Measurements from ENCODE around the gene SRPK2.

DNA sequence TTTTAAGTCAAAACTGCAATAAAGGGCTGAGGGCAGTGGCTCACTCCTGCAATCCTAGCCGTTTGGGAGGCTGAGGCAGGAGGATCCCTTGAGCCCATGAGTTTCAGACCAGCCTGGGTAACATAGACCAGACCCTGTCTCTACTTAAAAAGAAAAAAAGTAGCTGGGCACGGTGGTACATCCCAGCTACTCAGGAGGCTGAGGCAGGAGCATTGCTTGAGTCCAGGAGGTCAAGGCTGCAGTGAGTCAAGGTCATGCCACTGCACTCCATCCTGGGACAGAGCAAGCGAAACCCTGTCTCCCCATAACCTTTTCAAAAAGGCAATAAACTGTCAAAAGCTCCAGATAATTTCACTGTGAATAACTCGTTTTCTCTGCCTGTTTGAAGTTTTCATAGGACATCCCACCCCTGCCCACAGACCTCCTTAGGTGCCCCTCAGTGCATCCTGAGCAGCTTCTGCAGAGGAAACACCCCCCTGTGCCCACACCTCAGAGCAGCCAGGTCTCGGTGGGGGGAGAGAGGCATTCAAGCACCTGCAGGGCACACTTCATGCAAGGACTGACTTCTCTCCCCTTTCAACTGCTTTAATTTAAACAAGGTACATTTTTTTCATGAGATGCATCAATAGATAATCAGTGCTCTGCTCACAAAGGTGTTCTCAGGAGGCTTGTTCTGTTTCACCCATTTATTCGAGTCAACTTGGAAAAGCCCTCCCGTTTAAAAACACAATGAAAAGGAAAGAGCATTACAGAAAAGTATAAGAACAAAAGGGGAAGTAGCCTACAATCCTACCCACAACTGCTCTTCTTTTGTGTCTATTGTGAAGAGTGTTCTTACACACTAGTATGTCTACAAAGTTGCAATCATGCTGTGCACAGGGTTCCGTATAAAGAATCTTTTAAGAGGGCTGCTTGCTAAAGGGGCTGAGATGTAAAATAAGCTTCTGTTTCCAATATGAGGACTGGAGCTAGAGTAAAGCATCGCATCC lies 269.8 kb downstream of the SRPK2 start:
- TF ChIP-seq, protein P1, sequence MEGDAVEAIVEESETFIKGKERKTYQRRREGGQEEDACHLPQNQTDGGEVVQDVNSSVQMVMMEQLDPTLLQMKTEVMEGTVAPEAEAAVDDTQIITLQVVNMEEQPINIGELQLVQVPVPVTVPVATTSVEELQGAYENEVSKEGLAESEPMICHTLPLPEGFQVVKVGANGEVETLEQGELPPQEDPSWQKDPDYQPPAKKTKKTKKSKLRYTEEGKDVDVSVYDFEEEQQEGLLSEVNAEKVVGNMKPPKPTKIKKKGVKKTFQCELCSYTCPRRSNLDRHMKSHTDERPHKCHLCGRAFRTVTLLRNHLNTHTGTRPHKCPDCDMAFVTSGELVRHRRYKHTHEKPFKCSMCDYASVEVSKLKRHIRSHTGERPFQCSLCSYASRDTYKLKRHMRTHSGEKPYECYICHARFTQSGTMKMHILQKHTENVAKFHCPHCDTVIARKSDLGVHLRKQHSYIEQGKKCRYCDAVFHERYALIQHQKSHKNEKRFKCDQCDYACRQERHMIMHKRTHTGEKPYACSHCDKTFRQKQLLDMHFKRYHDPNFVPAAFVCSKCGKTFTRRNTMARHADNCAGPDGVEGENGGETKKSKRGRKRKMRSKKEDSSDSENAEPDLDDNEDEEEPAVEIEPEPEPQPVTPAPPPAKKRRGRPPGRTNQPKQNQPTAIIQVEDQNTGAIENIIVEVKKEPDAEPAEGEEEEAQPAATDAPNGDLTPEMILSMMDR (IDR thresholded peaks at IDR 0.05) = no peak
- no peak for TF ChIP-seq EZH2 (IDR thresholded peaks at IDR 0.05)
- TF ChIP-seq EZH2phosphoT487 (IDR thresholded peaks at IDR 0.05) = no peak

All from neural progenitor cell (in vitro differentiated cells).